Measurements from ENCODE around the gene IFNK.
"Not testable (repeated sequence)": the region's sequence is repeated elsewhere in the genome, so short reads cannot be mapped to it uniquely, and the experiment has no call there.

Gene IFNK, protein sequence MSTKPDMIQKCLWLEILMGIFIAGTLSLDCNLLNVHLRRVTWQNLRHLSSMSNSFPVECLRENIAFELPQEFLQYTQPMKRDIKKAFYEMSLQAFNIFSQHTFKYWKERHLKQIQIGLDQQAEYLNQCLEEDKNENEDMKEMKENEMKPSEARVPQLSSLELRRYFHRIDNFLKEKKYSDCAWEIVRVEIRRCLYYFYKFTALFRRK

DNA sequence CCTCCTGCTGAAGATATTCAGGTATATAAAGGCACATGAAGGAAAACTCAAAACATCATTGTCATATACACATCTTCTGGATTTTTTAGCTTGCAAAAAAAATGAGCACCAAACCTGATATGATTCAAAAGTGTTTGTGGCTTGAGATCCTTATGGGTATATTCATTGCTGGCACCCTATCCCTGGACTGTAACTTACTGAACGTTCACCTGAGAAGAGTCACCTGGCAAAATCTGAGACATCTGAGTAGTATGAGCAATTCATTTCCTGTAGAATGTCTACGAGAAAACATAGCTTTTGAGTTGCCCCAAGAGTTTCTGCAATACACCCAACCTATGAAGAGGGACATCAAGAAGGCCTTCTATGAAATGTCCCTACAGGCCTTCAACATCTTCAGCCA is at the start of gene IFNK:
Gene IFNK (plus strand): TSS at position 55 of the 400 bp plus-strand sequence. CDS start 47 bp downstream, at position 102.
- no peak for DNase-seq (ENCODE audit: low read depth in 2 of 2)

DNA sequence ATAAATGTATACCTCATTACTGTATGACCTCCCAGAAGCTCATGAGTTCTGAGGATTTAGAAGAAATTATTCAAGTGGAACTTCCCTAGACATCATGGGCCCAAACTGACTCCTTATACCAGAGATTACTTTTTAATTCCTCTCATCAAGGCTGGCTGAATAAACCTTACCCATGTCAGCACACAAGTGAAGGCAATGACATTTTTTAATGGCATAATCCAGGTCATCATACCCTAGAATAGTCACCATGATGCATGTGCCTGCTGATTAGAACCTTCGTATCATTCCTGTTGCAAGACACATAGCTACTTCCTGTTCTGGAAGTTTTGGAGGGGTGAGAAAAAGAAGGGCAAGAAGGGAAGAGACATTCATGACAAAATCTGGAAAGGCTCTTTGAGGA is 49.8 kb upstream of the IFNK start:
- no peak for DNase-seq (ENCODE audit: low read depth in 2 of 2)

DNA sequence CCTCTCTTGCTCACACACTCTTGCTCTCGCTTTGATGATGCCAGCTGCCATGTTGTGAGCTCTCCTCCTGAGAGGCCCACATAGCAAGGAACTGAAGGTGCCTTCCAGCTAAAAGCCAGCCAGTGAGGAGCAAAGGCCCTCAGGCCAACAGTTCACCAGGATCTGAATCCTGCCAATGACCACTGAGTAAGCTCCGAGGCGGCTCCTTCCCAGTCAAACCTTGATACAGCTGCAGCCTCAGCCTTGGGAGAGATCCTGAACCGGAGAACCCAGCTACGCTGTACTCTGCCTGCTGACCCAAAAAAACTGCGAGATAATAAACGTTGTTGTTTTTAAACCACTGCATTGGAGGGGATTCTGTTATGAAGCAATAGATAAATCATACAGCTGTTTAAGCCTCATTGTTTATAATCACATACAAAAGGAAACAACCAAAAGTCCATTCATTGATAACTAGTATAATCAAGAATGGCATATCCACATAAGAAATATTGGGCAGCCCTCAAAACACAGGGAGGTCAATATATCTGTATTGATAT is 49.0 kb upstream of the IFNK start:
- no peak for DNase-seq (ENCODE audit: low read depth in 2 of 2)

DNA sequence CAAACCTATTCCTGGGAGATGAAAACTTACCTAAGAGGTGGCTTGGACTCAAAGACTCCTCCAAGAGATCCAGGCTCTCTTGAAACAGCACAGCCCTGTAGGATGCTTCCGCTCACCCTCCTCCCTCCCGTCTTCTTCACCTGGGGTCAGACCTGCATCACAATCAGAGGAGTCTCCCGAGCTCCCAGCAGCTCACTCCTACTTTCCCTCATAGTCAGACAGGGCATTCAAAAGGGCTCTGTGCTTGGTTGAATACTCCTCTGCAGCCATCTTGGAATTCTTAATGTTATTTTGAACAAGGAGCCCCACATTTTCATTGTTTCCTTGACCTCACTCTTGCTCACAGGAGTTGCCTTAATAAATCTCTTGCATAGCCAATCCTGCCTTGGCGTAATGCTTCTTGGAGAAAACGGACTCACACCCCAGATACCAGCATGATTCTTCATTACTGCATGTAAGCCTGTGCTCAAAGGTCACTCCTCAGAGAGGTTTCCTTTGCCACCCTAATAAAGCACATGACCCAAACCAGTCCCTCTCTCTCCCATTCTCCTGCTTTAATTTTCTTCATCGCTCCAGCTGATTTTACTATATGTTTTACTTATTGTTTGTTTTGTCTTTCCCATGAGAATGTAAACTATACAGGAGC is 47.1 kb upstream of the IFNK start:
- no peak for DNase-seq (ENCODE audit: low read depth in 2 of 2)

DNA sequence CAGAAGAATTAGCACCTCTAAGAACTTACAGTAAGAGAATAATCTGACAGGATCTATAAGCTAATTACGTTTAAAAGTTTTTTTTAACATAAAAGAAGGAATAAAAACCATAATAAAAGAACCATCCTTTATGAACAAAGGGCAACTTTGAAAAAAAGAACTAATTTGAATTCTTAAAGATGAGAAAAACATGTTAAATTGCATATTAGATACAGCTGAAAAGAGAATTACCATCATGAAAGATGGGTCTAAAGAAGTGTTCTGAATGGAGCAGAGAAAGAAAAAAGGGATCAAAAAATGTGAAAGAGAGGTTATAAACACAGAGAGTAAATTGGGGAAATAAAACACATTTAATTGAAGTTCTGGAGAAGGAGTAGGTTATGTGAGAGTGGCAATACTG is 45.8 kb upstream of the IFNK start:
- no peak for DNase-seq (ENCODE audit: low read depth in 2 of 2)

DNA sequence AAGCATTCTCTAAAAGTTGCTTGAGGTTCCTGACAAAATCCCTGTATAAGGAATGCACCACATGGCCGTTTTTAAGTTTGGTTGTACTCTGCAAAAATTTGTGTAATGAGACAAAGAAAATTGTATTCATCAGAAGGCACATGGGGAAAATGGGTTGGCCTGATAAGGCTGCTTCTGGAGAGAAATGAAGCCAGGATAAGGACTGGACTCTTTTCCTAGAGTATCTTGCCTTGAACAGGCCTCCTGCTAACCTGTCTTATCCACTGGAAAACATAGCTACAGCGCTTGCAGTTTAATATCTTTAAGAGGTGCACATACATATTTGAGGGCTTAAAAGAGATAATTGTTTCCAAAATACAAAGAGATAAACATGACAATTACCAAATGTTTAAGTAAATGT is 41.4 kb upstream of the IFNK start:
- no peak for DNase-seq (ENCODE audit: low read depth in 2 of 2)

DNA sequence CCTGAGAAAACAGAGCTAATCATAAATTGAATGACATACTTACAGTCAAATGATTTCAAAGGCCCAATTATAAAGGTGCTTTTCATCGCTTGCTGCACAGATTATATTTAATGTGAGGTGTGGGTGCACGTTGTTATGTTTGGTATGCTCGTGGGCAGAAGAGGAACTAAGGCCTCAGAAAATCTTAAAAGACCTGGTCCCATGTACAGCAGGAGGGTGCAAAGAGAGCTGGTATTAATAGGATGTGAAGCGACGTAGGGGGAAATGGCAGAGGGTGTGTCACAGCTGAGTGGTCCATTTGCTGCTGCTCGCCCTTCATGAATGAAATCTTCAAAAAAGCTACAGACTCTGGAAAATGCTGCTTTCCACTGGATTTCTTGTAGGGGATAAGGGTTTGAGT is 40.5 kb upstream of the IFNK start:
- no peak for DNase-seq (ENCODE audit: low read depth in 2 of 2)

DNA sequence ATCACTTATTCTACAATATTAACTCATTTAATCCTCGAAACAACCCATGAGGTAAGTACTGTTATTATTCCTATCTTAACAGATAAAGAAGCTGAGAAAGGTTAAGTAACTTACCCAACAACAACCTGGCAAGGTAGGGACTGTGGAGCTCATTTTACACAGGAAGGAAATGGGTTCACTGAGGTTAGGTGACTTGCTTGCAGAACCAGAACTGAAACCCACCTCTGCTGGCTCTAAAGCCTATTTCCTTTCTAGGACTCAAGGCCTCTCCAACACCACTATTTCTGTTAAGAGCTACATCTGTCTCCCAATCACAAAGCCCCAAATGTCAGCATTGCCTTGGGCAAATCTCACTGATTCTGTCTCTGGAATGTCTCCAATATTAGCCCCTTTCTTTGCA is 38.9 kb upstream of the IFNK start:
- no peak for DNase-seq (ENCODE audit: low read depth in 2 of 2)

DNA sequence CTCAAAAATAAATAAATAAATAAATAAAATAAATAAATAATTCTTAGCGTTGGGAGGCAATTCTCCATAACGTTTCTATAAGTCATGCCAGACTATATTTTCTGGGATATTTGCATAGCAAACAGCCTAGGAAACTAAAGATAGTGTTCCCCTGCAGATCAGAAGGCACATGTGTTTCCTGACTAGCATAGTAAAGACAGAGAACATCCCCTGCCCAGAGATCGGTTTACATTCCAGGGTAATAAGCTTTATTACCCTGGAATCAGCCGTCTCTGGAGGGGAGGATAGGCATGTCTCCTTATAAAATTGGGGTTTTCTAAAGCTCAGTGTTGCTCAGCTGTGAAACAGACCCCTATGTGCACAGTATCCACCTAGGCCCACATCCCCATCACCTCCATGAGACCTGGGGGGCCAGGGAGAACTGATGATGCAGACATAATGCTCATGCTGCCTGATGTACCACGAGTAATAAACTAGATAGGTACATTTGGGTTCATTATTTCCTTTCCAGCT is 36.9 kb upstream of the IFNK start:
- DNase-seq (ENCODE audit: low read depth in 2 of 2), result no peak

DNA sequence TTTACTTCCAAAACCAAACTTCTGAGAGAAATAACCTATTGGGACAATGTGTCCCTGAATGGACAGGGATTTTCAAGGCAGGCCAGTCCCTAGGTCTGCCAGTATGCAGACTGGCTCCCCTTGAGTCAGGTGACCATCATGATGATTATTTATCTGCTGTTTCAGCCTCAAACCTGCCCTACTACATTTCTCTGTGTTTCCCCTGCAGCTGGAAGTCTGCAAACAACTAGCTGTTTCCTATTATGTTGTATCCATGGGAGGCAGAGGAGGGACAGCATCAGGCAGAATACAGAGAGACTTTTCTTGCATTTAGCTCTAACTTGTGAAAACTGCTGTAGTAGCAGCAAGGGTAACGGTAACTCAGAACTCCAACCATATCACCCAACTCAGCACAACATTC is 36.2 kb upstream of the IFNK start:
- DNase-seq (ENCODE audit: low read depth in 2 of 2), result no peak

DNA sequence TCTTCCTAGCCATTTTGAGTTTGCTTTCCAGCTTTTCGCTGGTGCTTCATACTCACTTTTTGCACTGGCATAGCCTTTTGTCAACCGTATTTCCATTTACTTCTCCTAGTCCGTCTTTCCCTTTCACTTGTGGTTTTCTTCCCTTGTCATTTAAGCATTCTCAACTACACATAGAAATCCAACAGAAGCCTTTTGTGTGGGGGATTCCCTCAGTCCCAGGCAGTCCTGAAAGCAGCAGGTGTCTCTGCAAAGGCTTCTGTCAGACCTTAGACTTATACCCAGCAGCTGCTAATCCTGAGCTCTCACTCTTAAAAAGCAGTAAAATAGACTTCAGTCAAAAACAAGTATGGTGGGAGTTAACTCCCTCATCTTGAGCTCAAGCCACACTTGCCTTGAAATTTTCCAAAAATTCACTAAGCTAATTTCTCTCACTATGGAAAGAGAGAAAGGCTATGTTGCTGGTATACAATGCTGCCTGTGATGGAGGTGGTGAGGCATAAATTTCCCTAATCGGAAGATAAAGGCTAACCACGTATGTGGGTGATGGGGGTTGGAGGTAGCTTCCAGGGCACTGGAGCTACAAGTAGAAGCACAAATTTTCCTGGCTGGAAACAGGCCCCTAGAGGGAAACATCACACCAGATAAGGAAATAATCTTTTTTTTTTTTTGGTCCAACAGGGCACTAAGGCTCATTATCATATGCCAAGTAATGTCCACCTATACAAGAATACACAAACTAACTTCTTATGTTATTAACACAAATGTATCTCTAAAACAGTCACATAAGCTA is 34.8 kb upstream of the IFNK start:
- DNase-seq (ENCODE audit: low read depth in 2 of 2), result no peak

DNA sequence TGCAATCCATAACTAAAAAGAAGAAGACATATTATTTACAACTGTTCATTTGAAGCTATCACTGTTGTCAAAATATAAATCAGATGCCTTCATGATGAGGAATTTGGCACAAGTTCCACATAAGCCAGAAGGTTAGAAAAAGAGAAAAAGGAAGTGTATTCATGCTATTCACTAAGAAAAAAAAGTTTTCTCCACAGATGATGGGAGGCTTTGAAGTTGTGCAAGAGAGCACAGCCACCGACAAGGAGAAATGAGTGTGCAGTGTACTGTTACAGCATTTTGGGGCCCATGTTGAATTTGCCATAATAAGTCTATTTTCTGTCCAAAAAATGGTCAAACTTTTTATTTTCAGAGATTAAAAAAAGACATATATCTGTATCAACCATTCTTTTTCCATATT is 32.9 kb upstream of the IFNK start:
- DNase-seq (ENCODE audit: low read depth in 2 of 2), result no peak

DNA sequence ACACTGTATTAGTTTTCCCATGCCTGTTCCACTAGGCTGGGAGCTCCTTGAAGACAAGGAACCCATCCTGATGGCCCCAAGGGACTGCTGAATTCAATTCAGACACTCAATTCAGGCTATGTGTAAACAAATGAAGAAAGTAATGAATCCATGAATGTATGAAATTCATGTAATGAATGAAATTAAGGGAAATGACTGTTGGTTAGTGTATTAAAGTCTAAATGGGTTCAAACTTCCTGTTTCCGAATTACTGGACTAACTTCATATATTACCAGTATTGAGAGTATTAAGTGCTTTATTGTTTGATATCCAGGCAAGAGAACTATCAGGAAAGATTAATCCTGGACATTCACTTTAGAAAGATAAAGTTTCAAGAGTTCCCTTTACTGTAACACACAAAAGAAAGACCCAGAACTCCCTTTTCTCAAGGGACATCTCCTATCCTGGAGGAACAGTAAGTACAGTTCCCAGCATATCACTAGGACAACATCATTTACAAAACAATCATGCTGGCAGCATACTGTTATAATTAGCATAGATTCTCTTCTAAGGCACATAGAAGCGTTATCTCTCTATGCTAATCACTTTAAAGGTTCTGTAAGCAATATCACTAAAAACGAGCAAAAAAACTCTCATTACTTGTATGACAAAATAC is 28.5 kb upstream of the IFNK start:
- DNase-seq (ENCODE audit: low read depth in 2 of 2), result no peak

DNA sequence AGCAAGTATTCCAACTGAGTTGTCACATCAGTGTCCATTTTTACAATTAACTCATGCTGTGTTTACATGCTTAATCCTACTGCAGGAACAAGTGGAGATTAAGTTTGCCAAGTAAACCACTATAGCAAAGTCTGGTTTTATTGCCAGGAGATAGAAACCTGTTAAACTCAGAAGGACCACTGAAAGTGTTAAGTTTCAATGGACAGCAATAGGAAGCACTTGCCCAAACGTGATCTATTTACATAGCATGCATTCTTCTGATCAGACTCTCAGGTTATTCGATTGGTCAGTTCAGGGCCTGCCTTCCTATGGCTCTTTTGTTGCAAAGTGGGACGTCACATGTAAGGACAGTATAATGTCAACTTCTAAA is 28.0 kb upstream of the IFNK start:
- no peak for DNase-seq (ENCODE audit: low read depth in 2 of 2)

DNA sequence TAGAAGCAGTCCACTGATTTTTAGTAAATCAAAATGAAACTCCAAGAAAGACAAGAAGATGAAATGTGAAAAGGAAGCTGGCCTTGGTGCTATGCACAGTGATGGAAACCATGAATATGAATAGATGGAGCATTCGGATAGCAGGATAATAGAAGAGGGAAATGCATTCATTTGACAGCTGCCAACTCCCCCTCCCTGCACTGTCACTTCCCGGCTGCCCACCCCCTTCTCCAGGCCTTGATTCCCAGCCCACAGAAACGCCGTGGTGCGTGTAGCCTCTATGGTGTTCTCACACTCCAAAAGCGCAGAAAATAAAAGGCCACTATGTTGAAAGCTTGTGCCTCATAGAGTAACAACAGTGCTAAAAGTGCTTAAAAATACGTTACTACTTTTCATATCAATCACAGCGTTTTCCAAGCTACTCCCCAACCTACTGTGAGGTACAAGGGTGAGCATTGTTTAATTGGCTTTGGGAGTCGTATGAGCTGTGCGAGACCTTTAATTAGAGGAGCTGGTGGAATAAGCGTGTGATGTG is 26.1 kb upstream of the IFNK start:
- DNase-seq (ENCODE audit: low read depth in 2 of 2), result no peak

DNA sequence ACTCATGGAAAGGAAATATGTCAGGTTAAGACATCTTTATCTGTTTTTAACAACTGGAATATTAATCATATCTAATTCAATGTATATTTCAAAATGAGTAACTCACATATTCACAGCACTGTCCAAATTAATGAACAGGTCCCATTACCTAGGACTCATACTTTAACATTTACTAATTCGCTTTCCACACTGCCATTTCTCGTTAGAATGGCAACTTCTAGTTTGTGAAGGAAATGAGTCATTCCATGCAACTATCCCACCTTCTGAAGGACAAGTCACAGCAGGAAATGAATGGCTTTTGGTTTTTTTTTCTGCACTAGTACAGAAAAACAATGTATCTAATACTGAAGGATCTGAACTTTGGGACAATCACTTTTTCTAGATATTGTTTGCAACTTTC is 24.6 kb upstream of the IFNK start:
- no peak for DNase-seq (ENCODE audit: low read depth in 2 of 2)

DNA sequence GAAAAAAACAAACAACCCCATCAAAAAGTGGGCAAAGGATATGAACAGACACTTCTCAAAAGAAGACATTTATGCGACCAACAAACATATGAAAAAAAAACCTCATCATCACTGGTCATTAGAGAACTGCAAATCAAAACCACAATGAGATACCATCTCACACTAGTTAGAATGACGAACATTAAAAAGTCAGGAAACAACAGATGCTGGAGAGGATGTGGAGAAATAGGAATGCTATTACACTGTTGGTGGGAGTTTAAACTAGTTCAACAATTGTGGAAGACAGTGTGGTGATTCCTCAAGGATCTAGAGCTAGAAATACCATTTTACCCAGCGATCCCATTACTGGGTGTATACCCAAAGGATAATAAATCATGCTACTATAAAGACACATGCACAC is 23.2 kb upstream of the IFNK start:
- not testable (repeated sequence) for DNase-seq (ENCODE audit: low read depth in 2 of 2)

DNA sequence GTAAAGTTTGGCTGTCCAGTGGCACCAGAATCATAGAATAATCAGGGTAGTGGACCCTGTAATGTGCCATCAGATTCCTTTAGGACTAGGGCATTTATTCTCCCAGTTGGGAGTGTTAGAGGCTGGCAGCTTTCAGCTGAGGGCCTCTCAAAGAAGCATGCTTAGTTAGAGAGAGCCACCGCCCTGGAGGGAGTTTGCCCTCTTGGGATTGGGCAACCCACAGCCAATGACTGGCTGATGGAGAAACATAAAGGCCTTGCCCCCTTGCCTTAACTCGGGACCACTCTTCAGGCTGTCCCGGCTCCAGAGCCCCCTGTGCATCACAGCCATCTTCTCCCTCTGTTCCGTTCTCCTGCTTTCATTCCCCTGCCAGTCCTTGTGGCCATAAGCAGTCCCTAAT is 20.5 kb upstream of the IFNK start:
- no peak for DNase-seq (ENCODE audit: low read depth in 2 of 2)

DNA sequence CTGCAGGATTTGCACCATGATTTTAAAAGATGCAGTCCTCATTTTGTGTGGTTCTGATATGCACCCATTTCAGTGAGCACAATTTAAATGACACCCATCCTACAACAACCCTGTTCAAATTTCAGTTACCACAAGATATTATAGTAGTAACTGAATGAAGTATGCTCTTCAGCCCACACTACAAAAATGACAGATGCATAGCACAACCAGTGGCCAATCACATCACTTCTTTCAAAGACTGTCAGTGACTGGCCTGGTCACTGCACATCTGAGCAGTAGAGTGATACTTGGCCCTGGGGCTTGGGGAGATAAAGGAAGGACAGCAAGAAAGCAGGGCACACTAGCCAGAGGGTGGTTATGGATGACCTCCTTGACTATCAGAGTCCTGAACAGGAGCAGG is 19.8 kb upstream of the IFNK start:
- DNase-seq (ENCODE audit: low read depth in 2 of 2), result no peak

DNA sequence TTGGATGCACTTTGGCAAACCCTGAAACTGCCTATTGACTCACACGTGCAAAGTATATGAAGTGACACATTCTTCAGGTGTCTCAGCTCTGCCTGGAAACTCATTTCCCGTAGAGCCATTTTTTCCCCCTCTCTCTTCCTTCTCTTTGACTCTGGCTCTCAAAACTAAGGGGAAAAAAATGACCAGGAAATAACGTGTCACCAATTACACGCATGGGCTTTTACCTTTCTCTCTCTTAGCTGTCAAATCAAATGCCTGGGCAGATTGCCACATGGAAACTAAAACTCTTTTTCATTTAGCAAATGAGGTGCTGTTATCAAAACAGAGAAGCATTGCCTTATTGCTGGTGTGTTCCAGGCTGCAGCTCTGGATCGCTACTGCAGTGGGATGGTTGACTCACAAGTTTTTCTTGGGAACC is 18.3 kb upstream of the IFNK start:
- DNase-seq (ENCODE audit: low read depth in 2 of 2), result no peak

DNA sequence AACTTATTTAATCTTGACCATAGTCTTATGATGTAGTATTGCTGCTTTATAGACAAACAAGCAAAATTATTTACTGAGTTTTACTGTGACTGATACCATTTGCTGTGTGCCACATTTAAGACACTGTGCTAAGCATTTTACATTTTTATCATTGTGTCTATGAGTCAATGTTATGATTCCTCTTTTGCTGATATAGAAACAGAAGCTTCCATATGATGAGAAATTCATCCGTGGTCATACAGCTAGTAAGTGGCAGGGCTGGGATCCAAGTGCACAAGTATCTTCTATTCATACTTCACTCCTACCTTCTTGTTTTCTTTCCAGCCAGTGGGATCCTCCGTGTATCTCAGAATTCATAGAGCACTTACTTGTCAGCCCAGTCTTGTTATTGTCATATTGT is 17.1 kb upstream of the IFNK start:
- DNase-seq (ENCODE audit: low read depth in 2 of 2), result no peak

DNA sequence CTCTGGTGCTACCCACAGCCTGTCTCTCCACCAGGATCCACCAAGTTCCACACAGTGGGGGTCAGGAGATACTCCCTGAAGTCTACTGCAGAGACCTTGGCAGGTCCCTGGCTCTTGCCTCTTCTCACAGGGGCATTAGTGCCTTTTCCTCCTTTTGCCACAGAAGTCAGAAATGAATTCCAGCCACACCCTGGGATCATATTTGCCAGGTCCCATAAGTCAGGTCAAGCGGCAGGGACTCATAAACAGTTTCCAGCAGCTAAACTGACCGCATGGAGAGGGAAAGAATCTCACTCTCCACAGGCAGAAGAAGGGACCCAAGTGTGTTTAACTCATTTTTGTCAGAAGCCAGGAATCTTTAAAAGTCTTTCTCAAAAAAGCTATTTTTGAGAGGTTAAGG is 13.3 kb upstream of the IFNK start:
- DNase-seq (ENCODE audit: low read depth in 2 of 2), result no peak

All from stimulated activated CD4-positive, alpha-beta T cell treated with anti-CD3 and anti-CD28 coated beads, Interleukin-15, amount 100 ng/mL, for 48 hours (primary cell).